GM19193 (cell line): ENCODE data around the gene ERG.

ENCODE experiments used
- POLR2A ChIP-seq: IDR thresholded peaks from 4 replicates; pipeline ENCODE4 v1.6.1; 2011; ENCODE audit not compliant: insufficient read depth, insufficient read length; ENCODE audit errors: extremely low read depth

ERG gene

DNA sequence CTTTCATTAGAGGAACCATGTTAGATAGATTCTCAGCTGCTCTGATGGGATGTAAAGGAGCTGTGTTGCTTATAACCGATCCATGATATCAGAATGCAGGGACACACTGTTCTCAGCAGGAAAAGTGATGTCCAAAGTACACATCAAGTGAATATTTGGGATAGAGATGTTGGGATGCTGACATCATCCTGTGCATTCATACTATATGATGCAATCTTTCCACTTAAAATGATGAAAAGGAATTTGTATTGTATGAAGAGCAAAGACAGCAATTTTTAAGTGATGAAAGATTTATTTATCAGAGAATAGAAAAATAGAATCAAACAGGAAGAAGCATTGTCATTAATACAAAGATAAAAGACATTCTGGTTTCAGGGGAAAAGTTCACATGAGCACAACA is 110.1 kb downstream of the ERG start:
- TF ChIP-seq POLR2A = no peak

- TF ChIP-seq POLR2A = no peak
These were observed 111.3 kb downstream of the ERG start for GRCh38 chr21:38386967-38387366.

DNA sequence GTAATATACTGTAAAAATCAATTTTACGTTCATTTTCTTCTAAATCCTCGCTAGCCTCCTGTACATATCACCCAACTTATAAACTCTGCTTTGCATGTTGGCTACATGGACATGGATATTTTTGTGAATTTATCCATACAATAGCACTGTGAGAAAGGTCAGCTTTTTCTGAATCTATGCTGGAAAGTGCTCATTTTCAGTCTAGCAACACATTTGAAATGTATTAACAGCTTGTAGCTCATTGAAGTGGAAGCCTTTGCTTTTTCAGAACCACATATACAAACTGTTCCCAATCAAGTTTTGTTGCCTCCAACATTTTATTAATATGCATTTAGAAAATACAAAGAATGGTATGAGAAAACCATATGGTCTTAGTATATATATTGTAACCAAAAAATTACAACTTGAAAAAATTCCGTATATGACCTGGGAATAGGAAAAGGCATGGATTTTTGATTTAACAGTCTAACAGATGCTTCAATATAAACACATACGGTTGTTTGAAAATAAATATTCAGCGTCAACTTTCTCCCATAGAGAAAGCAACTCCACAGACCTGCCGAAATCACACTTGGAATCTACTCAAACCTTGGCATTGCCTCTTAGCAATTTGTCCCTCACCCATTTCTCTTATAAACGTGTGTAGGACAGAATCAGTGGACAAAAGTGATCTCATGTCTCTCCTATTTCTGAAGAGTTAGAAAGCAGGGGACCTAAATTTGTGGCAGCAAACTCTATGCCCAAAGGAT is 112.7 kb downstream of the ERG start:
- no peak for TF ChIP-seq POLR2A

- no peak for TF ChIP-seq POLR2A
These were observed 113.4 kb downstream of the ERG start for GRCh38 chr21:38384675-38385426.

GRCh38 chr21:38384238-38384560 is 114.1 kb downstream of the ERG start:
- TF ChIP-seq POLR2A = no peak

DNA sequence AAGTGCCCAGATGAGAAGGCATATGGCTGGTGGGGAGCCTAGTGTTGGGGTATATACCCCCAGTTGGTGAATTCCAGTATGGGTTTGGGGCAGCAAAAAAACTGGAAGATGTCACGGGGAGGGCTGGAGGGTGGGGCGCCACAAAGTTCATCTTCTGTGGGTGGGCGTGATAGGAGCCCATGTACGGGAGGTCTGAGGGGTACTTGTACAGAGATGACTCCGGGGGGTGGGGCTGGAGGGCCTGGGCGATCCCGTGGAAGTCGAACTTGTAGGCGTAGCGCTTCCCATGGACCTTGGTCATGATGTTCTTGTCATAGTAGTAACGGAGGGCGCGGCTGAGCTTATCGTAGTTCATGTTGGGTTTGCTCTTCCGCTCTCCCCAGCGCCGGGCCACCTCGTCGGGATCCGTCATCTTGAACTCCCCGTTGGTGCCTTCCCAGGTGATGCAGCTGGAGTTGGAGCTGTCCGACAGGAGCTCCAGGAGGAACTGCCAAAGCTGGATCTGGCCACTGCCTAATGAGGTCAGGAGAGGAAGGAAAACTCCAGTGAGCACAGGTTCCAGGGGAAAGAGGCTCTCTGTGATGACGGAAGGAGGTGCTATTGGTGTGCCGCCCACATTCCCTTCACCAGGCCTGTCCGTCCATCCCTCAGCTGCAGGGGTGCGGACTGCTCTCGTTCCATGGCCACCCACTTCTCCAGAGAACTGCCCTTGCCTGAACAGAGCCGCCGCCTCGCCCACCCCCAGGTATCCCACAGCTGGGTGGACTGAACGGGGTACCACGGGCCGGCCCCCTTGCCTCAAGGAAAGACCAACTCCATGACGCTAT is 114.7 kb downstream of the ERG start:
- TF ChIP-seq POLR2A = no peak

- no peak for TF ChIP-seq POLR2A
These were observed 117.7 kb downstream of the ERG start for GRCh38 chr21:38380481-38381137.

DNA sequence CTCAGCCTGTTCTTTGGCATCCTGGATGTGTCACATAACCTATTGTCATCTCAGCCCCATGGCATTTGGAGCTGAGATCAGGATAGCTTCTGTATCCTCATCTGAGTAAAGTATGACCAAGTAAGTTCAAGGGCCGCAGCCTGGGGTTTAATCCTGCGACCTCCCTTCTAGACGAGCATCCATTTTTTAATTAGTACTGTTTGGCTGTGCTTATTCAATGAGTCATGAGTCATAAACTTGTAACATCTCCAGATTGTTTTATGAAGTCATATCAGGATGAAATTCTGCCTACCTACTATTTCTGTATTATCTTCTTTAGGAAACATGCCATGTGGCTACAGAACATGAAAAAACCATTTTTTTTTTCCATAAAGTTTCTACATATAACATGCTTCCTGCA is 119.1 kb downstream of the ERG start:
- no peak for TF ChIP-seq POLR2A

DNA sequence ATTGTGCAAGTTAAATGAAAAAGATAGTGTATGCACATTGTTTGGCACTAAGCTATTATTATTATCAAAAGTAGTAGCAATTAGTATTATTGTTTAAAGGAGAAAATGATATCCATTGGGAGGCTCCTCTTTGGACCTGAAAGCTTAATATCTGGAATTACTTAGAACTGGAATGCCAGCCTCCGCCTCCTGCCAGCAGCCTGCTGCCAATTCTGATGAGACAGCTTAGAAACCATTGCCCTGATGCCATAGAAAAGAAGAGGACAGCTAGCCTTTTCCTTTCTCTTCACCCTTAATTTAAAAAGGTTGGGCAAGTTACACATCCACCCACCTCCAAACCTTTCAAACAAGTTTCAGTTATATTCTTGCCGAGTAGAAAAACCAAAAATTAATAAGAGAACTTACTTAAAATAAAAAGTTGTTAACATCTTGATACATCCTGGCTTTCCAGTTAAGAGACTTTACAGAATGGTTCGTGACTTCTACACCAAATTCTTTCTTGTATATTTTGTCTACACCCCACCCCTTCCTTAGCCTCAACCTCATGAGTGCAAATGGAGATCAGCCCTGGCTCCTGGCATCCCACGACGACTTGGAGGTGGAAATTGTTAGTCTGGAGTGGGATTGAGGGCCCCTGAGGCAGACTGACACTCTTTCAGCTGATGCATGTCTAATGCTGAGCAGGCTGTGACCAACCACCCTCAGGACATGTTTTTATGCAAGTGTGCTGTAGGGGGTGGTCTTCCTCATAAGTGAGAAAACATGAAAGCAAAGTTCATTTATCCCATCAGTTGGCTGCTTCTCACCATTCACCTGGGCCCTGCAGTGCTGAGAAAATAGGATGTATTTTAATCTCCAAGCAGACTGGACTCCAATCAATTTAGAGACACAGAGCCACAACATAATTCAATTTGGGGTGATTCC is 120.8 kb downstream of the ERG start:
- TF ChIP-seq POLR2A = no peak

- TF ChIP-seq POLR2A = no peak
These were observed 121.6 kb downstream of the ERG start for GRCh38 chr21:38376693-38377092.

DNA sequence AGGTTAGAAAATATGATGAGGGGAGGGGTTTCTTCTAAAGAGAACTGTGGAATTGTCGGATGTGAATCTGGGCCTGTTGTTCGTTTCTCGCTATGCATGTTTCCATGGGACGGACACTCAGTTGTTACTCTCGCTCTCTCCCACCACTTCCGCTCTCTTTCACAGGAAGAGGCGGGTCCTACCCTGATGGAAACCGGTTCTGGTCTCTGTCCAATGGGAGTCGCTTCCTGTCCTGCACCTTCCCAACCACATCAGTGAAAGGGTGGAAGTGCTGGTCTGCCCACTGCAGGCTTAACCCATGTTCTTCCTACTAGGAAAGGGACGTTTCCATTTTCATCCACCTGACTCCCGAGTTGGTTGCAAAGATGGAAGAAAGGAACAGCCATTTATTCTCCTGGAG is 122.0 kb downstream of the ERG start:
- no peak for TF ChIP-seq POLR2A

GRCh38 chr21:38367646-38368045 is 130.6 kb downstream of the ERG start:
- no peak for TF ChIP-seq POLR2A

DNA sequence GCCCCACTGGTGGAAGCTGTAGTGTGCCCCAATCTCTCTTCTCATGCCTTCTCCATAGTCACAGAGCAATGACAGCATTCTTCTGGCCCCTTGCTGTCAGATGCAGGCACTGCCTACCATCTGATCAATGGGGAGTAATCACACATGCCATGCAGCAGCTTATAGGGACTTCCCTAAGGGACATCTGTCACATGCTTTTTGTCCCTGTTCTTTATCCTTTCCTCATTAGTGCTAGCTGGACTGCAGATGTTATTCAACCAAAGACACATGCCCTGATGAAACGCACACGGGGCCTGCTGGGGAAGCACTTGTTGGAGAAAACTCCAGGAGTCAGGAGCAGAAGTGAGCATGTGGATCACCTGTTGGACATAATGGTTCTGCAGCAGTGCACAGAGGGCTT is 132.8 kb downstream of the ERG start:
- TF ChIP-seq POLR2A = no peak

DNA sequence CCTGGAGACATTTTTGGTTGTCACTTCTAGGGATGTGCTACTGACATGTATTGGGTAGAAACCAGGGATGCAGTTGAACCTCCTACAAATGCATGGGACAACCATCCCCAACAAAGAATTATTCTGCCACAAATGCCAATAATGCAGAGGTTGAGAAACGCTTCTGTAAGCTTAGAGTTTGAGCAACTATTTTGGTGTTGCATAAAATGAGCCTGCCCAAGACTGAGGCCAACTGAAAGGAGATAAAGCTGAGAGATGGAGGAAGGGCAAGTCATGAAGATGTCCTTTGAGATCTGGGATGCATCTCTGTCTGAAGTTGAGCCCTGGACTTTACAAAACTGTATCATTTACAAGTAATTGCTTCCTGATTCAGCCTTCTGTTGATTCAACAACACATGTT is 134.6 kb downstream of the ERG start:
- no peak for TF ChIP-seq POLR2A
